ENCODE results near the gene LAMP5.

LAMP5 gene

DNA sequence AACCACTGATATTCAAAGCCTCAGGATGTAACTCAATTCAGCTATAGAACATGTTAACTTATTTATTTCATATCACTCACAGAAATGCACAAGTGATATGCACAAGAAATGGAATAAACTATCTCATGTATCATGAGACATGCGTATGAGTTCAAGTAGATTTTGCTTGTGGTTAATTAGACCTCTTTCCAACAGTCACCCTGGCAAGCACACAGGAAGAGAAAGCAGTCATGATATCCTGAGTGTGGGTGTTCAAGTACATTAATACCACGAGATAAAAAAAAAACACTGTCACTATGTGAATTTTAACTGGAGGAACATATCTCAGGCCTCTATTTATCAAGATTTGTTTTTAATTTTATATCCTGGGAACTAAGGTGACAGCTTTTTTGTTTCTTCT is 64.2 kb downstream of the LAMP5 start:
- no peak for DNase-seq (ENCODE audit: extremely low spot score)
- TF ChIP-seq, protein P1, sequence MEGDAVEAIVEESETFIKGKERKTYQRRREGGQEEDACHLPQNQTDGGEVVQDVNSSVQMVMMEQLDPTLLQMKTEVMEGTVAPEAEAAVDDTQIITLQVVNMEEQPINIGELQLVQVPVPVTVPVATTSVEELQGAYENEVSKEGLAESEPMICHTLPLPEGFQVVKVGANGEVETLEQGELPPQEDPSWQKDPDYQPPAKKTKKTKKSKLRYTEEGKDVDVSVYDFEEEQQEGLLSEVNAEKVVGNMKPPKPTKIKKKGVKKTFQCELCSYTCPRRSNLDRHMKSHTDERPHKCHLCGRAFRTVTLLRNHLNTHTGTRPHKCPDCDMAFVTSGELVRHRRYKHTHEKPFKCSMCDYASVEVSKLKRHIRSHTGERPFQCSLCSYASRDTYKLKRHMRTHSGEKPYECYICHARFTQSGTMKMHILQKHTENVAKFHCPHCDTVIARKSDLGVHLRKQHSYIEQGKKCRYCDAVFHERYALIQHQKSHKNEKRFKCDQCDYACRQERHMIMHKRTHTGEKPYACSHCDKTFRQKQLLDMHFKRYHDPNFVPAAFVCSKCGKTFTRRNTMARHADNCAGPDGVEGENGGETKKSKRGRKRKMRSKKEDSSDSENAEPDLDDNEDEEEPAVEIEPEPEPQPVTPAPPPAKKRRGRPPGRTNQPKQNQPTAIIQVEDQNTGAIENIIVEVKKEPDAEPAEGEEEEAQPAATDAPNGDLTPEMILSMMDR (IDR thresholded peaks at IDR 0.05; ENCODE audit: control extremely low read depth, extremely low read depth, low read depth, missing control alignments): no peak
- POLR2A ChIA-PET: no interaction called here
- CTCF ChIA-PET: no interaction called here
